ELR (cell line): ENCODE measurements around the gene UBXN10.

ENCODE experiments used
- DNase-seq: peaks from one replicate; pipeline ENCODE4 v3.0.0-alpha.2; 2015; ENCODE audit warnings: low read depth

UBXN10 gene, protein sequence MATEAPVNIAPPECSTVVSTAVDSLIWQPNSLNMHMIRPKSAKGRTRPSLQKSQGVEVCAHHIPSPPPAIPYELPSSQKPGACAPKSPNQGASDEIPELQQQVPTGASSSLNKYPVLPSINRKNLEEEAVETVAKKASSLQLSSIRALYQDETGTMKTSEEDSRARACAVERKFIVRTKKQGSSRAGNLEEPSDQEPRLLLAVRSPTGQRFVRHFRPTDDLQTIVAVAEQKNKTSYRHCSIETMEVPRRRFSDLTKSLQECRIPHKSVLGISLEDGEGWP

DNA sequence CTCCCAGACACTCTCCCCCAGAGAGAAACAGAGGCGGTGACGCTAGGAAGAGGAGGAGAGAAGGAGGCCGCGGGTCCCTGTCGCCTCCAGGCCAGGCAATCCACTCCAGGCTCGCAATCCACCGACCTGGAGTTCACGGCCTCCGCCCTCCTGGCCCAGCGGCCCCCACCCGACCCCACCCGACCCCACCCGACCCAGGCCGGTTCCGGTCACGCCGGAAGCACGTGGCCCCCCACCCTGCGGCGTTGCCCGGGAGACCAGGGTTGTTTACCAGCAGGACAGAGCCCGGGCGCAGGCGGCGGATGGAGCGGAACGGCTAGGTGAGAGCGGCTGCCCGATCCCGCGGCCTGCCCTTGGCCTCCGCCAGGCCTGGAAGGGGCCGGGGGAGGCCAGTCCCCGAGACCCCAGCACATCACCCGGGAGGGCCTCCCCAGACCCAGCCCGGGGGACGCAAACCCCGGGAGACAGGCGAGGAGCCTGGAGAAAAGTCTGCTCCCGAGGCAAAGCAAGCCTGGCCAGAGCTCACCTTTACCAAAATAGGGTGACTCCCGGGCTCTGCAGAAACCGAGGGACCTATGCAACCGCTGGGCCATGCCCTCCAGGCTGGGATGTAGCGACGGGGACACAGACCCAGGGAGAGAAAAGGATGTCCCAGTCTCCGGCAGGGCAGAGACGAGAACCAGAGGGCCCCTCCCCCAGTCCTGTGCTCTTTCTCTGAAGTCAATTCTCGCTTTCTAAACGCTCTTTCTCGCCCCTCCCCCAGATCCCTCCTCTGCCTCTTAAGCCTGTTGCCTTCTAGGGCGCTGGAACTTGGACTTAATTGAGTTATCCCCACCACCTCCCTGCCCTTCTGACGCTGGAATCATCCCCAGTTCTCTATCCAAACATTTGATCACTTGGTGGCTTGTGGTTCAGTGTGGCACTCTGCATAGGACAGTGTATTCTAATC is at the start of gene UBXN10, which contains the start of gene PLA2G2C:
Gene UBXN10, plus strand, starts transcription at position 263 of the 949 bp plus-strand sequence. CDS start 4,466 bp downstream, outside the sequence.
Gene PLA2G2C, minus strand, starts transcription at position 685 of the 949 bp plus-strand sequence. CDS start 9,155 bp downstream, outside the sequence.
- no peak for DNase-seq

DNA sequence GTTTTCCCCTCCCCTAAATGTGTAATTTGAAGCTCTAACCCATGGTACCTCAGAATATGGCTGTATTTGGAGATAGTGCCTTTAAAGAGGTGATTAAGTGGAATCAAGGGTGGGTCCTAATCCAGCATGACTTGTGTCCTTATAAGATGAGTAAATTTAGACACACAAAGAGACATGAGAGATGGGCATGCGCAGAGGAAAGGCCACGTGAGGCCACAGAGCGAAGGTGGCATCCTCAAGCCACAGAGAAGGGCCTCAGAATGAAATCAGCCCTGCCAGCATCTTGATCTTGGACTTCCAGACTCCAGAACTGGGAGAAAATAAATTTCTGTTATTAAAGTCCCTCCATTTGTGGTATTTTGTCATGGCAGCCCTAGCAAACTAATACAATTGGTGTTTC is 49.6 kb upstream of the UBXN10 start:
- no peak for DNase-seq

DNA sequence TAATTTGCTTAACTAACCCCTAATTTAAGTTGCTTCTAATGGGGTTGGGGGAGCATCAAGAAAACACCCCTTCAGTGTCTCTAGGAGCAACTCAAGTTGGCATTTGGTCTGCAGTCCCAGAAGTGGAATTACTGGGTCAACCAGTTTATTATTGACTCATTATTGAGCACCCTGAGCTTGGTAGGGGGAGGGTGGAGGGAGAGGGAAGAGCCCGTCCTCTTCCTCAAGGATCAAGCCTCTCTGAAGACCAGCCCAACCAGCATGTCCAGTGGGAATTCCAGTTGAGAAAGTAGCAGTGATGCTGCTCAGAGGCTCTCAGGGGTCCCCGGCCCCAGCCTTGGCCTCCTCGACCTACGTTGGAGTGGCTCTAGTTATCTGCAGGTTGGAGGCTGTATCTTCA is 48.8 kb upstream of the UBXN10 start:
- no peak for DNase-seq

DNA sequence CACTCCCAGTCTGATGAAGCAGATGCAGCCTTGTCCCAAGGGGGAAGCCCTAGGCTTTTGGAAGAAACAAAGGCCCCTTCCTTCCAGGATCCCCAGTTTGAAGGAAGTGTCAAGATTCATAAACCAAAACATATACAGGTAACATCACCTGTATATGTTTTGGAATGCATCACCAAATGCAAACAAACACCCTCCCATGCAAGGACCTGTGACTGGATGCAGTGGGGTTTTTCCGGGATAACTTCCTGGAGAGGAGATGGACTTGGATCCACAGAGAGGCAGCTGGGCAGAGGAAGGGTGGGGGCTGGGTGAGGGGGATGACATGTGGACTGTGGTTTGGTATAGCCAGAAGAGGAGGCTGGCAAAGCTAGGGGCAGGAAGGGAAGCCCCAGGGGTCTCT is 48.3 kb upstream of the UBXN10 start:
- no peak for DNase-seq

GRCh38 chr1:20138346-20138745 is 47.5 kb upstream of the UBXN10 start:
- DNase-seq: no peak

GRCh38 chr1:20138961-20139550 is 46.8 kb upstream of the UBXN10 start, which contains the start of gene PLA2G2F:
PLA2G2F (plus strand) TSS chr1:20139323; CDS start chr1:20139428, 105 bp downstream.
- DNase-seq: no peak

DNA sequence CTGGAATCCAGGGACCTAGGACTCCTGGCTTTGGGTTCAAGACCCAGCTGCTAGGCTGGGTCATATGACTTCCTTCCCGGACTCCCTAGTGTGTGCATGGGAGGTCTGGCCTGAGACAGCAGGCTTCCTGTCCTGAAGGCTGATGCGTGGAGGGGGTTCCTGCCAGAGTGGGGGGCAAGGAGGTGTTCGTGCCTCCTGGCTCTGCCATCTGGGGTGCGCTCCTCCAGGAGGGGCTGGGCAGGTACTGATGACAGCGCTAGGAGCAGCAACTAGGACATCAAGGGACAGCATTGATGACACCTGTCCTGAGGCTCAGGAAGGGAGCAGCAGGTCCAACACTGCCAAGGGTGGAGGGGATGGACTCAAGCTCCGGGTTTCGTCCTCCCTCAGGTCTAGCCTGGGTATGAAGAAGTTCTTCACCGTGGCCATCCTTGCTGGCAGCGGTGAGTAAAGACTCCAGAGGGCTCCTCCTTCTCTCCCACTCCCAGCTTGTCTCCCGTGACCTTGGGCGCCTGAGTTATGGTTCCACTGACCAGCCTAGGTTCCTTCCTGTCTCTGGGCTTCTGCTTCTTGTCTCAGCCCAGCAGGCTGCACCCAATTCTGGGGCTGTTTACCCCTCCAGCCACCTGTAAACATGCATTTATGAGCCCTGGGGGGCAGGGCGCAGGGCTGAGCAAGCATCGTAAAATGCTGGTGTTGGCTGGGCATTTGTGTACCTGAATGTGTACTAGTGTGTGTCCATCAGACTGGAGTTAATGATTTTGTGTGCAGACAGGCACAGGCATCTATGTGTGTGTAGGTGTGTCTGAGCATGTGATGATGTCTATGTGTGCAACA is 45.9 kb upstream of the UBXN10 start:
- DNase-seq: no peak

DNA sequence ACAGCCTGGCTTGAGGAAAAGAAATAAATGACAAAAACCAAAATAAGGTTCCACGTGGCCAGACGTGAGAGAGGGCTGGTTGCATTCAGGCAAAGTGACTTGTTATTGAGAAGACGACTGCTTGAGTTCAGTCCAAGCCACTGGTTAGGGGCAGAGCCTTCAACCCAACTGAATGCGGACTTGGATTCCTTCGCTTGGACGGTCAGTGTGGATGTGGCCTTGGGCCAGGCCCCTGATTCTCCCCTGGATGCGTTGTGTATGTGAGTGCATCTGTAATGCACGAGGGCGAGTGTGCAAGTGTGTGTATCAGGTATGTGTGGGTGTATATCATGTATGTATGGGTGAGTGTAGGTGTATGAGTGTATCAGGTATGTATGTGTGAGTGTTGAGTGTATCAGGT is 44.9 kb upstream of the UBXN10 start:
- no peak for DNase-seq

DNA sequence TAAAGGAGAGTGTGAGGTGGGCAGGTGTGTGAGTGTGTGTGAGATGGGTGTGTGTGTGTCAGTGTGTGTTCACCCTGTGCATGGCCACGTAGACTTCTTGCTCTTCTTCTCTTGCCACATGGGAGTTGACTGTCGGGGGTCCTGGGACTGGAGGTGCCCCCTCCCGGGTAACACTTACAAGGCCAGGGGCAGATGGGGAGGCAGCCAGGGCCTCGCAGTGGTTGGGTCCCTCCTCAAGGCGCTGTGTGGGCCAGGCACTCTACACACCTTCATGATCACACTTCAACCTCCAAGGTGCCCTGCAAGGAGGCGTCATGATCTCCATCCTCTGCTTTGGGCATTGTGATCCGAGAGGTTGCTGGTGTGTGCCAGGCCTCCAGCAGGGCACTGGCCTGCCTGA is 44.4 kb upstream of the UBXN10 start:
- DNase-seq: no peak

- DNase-seq: no peak
These were observed 43.7 kb upstream of the UBXN10 start for GRCh38 chr1:20142001-20142710.

DNA sequence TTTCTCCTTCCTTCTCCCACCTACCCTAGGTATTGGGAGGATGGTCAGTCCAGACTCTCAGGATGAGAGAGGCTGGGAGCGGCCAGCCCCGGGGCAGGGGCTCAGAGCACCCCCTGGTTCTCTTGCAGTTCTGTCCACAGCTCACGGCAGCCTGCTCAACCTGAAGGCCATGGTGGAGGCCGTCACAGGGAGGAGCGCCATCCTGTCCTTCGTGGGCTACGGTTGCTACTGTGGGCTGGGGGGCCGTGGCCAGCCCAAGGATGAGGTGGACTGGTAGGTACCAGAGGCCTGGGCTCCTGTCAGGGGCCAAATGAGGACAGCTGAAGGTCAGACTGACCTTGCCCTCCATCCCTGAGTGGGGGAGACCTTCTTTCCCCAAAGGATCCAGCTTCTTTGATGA is 42.6 kb upstream of the UBXN10 start:
- no peak for DNase-seq

- no peak for DNase-seq
These were observed 41.9 kb upstream of the UBXN10 start for GRCh38 chr1:20143734-20144565.

DNA sequence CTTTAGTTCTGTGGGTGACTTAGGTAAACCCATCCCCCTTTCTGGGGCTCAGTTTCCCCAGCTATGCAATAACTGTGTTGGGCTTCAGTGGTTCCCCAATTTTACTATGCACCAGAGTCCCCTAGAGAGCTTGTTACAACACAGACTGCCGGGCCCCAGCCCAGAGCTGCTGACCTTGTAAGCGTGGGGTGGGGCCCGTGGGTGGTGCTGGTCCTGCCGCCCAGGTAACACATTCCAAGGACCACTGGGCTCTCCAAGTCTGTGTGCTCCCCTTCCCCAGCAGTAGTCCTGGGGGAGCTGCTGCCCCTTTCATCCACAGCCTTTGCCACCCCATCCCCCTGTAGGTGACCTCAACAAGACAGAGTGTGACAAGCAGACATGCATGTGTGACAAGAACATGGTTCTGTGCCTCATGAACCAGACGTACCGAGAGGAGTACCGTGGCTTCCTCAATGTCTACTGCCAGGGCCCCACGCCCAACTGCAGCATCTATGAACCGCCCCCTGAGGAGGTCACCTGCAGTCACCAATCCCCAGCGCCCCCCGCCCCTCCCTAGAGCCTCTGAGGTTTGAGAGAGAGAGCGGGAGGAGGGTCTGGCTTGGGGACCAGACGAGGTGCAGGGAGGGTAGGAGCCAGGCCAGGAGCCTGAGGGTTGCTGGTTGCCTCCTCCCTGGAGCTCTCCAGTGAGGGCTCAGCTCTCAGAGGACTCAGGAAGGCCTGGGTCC is 37.9 kb upstream of the UBXN10 start:
- no peak for DNase-seq

- no peak for DNase-seq
These were observed 37.1 kb upstream of the UBXN10 start for GRCh38 chr1:20148571-20149500.

GRCh38 chr1:20149601-20150325 is 36.1 kb upstream of the UBXN10 start:
- no peak for DNase-seq

DNA sequence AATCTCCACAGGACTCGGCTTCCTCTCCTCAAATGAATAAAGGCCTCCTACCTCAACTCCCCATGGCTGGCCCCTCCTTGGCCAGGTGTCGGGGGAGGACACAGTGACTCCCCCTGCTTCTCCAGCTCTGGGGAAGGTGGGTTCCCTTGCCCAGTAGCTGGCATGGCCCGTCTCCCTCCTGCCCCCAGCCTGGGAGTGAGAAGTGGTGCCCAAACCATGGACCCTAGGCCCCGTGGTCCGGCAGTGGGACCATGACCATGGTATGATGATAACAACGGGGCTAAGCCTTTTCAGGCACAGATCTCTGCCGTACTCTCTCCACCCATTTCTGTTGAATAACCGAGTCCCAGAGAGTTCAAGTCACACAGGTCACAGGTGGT is 35.6 kb upstream of the UBXN10 start:
- DNase-seq: no peak

DNA sequence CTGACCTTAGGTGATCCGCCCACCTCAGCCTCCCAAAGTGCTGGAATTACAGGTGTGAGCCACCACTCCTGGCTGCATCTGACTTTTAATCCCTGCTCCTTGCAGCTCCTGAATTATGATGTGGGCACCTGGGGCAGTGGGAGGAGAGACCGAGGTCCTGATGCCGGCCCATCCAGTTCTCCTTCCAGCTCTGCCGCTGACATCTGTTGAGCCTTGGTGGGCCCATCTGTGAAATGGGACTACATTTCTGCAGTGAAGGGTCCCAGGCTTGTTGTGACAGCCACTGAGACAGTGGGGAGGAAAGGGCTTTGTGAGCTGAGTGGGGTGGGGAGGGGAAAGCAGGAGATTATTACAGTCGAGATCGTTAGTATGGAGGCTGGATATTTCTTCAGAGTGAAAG is 34.9 kb upstream of the UBXN10 start:
- no peak for DNase-seq
